Left colon (tissue), 2 donors: ENCODE results near the gene POMT2. TPM values are rescaled to one million over a fixed set of nuclear protein-coding genes. Genes with fewer than 3 reads are reported as not detected.
"Not testable (repeated sequence)": the region's sequence is repeated elsewhere in the genome, so short reads cannot be mapped to it uniquely, and the experiment has no call there.

Experiments
- ATAC-seq: fragments of 200-7000 bp; cut with Tn5 transposase; one replicate; pipeline ENCODE4 v1.9.1; 2020; ENCODE audit warnings: mild to moderate bottlenecking, moderate library complexity
- DNase-seq, 2 donors: peaks; one replicate each; pipeline ENCODE4 v3.0.0-alpha.2; 2020
- intact Hi-C, 2 donors: fragments of 100-400 bp; cut with DNase I in 1 of 2; cut with micrococcal nuclease in 1 of 2; formaldehyde crosslinking; loops; one replicate each; pipeline versions ENCODE4 v1.11.2 to v1.14.0; 2022; cut with DNase I, micrococcal nuclease
- total RNA-seq, 2 donors: library from RNA; stranded (reverse); fragmentation: NEBNext Ultra II Directional; extraction: Animal tissue kit (Norgen Biotek cat#: 25700); gene quantifications; one replicate each; pipeline ENCODE4 v1.2.1, GENCODE V29; 2021
- donor health status: DM: no; HTN: no; CAD: no.
- donor health status: DM: yes; HTN: yes; CAD: no.

Gene POMT2
- total RNA-seq, 2 donors from 2014 or later: 15.9 to 24.0 TPM

DNA sequence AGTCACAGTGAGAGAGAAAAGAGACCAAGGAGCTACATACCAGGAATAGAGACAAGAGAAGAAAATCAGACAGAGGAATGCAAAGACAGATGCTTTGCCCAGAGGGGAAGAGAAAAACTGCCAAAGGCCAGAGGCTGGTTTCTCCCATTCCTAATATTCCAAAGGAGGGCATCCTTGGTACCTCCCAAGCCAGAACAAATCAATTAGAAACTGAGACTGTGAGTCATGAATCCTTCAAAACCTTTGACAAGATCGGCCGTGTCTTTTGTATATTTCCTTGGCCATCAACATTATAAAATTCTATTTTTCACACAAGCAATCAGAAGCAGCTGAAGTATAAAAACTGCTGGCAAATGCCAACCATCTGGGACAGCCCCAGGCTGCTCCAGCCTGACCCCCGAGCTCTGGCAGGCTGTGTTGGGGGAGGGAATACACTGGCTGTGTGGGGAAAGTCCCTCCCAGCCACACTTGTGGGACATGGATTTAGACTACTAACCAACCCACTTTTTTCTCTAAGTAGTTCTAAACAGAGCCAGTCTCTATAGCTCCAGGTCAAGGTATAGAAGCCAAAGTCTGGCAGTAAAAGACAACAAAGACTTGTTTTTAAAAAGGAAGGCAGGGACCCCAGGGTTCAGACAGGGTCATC, 13.7 kb downstream of the POMT2 start:
- ATAC-seq: peak; percentile 6

DNA sequence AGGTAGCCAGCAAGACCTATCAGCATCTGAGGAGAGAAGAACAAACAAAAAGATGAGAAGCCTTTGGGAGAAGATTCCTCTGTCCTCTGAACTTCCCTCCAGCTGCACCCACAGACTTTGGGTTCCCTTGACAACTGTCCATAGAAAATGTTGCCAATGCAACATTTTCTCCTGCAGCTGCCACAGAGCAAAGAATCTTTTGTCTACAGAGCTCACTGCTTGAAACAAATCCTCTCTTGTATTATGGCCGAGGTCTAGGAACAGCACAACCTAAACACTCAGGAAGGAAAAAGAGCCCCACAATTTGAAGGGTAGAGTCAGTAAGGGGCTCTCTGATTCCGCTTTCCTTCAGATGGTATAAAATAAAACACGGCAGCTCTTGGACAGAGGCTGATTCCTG, 14.3 kb downstream of the POMT2 start:
- DNase-seq: no peak
- no peak for ATAC-seq
- intact Hi-C loops: no loop called here

More for the DNA sequence above, 13.7 kb downstream of the POMT2 start:
- no peak for DNase-seq
- intact Hi-C loops: no loop called here

DNA sequence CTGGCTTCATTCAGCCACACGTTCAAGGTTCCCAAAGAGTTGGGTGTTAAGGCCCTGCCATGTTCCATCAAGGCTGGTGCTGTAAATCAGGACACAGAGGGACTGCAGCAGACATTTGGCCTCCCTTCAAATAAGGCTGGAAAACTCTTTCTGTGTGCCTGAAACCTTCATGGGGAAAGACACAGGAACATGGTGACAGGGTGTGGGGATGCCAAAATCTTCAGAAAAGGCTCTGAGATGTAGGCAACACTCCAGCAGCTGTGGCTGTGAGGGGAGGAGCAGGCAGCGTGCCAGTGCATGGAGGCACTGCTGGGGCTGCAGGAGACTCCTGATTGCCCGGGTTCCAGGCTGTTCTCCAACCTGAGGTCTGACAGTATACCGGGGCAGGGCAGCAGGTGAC, 15.0 kb downstream of the POMT2 start:
- DNase-seq (no peak), ATAC-seq (no peak)
- intact Hi-C loops: no loop called here

DNA sequence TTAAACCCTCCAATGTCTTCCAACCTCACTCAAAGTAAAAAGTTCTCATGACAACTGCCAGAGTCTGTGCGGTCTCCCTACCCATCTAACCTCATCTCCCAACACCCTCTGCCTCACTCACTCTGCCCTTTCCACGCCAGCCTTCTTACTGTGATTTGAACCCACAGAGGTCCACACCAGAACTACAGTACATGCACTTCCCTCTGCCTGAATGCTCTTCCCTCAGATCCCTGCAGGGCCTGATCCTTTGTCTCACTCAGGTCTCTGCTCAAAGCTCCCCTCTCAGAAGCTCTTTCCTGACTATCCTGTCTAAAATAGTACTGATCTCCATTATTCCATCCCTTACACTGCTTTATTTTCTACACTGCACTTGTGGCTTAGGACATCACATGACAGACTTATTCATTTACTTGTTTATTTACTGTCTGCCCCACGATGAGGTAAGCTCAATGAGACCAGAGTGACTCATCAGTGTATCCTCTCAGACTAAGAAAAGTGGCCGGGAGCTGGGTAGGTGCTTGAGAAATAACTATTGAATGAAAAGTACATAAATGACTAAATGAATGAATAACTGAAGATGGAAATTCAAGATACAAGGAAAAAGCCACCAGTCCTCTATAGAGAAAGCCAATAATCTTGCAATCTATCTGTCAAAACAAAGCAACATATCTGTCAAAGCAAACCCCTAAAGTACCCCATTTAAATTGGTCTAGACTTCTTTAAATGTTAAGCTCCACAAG, 17.1 kb downstream of the POMT2 start:
- intact Hi-C loops: no loop called here
- DNase-seq: no peak
- ATAC-seq: peak; percentile 29

DNA sequence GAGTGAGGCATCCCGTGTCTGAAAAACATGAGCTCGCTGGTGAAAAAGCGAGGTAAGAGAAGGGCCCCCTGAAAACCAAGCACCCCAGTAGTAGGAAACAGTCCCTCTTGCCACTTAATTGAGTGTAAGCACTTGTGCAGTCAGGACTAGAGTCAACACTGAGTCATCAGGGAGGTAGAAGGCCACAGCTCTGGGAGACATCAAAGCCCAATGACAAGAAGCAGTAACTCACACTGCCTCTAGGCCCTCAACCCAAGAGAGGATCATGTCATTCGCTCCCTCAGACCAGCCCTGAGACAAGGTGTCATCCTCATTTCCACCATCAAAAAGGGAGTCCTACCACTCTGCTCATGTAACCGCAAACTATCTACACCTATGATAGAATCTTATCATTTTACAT, 17.8 kb downstream of the POMT2 start:
- no peak for DNase-seq
- ATAC-seq: peak; percentile 19

DNA sequence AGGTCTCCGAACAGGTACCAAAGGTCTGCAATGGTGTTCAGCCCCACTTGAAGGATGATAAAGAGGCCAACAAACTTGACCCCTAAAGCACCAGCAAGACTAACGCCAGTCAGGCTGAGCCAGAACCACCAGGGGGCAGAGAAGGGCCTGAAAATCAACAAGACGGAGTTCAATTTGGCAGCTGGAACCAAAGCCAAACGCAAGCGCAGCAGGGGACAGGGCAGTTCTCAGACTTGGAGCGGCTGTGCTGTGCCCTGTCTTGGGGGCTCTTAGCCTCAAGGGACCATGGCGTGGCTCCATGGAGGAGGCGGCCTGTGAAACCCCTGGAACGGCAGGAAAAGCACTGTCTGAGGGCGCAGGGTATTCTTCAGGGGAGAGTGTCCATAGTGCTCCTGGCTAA, 19.6 kb downstream of the POMT2 start:
- intact Hi-C loops: no loop called here
- peak; percentile 49 for ATAC-seq
- DNase-seq: peak; percentile 73 to 86

More for the DNA sequence above, 17.8 kb downstream of the POMT2 start:
- intact Hi-C loops: no loop called here

DNA sequence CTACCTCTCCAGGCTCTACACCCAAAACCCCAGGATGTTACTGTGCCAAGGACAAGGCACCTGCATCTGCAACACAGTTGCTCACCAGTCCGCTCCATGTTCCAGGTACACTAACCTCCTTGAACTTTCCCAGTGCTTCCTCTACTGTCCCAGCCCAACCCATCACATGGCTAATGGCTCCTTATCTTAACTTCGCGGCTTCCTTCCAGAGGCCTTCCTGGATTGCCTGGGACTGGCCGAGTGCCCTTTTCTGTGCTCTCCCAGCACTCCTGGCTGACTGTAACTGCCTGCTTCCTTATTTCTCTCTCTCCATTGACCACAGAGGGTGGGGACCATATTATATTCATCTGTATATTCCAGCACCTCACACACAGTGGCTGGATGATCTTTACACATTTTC, 20.9 kb downstream of the POMT2 start:
- peak; percentile 93 for ATAC-seq
- intact Hi-C loops: no loop called here
- DNase-seq: peak; percentile 62 to 83

DNA sequence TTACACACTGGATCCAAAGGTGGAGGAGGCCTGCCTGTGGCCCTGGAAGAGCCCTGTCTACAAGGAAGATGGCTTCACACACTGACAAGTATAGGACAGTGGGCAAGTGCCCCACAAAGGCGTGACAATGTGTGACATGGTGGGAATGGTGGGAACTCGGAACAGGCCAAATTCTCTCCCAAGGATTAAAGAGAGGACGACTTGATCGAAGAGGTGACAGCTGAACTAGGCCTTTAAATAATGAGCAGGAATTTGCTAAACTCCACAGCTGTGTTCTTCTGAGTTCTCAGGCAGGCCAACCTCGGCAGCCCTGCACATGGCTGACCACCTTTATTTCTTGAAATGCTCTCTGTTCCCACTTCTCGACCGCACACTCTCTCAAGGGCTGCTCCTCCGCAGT, 23.8 kb downstream of the POMT2 start:
- ATAC-seq (no peak), DNase-seq (no peak)
- intact Hi-C loops: no loop called here

DNA sequence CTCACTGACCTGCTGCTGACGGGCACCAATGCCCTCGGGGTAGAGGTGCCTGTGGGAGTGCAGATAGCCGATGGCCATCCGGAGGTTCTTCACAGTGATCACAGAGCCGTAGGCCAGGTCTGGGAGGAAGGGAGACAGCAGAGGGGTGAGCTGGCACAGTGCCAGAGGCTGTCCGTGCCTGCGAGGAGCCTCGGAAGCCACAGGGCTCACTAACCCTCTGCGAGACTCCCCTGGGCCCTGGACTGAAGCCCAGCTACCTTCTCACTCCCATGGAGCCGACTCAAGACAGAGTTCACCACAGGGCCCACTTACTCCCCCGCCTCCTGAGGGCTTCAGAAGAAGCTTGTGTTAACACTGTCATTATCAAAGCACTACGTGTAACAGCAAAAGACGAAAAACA, 24.5 kb downstream of the POMT2 start:
- intact Hi-C loops: no loop called here
- no peak for ATAC-seq
- no peak for DNase-seq

DNA sequence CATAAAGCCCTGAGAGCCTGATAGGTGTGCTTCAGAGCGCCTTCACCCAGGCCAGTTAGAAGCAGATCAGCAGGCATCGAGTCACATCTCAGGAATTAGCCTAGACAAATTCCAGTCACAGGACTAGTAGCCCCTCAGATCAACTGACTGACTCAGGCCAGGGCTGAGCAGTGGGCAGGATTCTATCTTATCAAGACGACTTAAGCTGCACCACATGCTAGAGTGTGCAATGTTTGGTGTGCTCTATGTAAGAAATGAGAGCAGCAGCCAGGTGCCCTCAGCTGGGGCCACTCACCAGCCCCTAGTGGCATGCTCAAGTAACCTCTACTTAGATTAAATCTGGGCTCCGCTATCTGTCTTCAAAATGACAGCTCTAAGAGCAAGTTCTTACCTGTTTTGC, 30.0 kb downstream of the POMT2 start:
- DNase-seq (no peak), ATAC-seq (no peak)
- intact Hi-C loops: no loop called here

DNA sequence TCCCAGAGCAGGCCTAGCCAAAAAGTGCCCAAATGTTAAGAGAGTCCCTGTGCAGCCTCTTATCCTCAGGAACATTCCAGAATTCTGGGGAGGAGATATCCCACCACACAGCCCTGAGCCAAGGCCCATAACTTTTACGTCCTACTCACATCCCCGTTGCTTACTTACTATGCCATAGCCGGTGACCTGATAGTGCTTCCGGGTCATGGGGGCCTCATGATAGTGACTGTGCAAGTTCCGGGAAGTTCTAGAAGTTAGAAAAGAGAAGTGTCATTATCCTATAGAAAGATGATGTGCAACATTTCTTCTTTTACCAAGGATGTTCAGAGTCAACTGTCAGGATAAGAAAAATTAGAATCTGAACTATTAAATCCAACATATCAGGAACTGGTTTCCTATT, 34.1 kb downstream of the POMT2 start:
- DNase-seq: no peak
- ATAC-seq: no peak
- intact Hi-C loops: no loop called here

DNA sequence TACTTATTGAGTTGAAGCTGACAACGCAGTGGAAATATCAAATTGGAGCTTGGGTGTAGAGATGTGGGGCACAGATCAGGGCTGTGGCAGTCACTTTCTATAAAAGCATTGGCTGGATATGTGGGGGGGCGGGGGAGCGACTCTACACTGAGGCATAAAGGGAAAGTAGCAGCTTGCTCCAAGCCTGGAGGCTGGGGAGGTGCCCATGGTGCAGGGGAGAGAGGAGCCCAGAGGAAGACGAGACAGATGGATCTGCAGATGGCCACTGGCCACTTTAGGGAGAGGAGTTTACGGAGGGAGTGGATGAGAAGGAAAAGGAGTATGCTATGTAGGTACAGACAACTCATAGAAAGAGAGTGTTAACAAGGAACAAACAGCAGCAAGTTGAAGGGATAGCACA, 36.2 kb downstream of the POMT2 start:
- intact Hi-C loops: no loop called here
- no peak for ATAC-seq

DNA sequence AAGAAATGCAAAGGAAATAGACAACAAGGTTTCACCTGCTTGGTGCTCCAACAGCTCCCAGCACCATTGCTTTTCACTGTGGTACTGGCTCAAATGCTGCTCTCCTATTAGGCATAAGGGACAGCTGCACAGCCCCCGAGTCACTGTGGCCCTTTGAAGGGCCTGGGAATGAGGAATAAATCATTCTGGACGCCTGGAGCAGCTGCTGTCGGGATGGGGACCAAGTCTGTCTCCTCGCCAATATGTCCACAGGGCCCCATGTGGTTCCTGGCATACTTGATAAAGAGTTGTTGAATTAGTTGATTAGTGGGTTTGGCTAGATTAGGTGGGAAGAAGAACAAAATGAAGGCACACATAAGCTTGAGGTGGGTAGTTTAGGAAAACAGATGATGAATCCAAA, 36.6 kb downstream of the POMT2 start:
- no peak for DNase-seq
- intact Hi-C loops: no loop called here
- no peak for ATAC-seq

More for the DNA sequence above, 36.2 kb downstream of the POMT2 start:
- DNase-seq: no peak

DNA sequence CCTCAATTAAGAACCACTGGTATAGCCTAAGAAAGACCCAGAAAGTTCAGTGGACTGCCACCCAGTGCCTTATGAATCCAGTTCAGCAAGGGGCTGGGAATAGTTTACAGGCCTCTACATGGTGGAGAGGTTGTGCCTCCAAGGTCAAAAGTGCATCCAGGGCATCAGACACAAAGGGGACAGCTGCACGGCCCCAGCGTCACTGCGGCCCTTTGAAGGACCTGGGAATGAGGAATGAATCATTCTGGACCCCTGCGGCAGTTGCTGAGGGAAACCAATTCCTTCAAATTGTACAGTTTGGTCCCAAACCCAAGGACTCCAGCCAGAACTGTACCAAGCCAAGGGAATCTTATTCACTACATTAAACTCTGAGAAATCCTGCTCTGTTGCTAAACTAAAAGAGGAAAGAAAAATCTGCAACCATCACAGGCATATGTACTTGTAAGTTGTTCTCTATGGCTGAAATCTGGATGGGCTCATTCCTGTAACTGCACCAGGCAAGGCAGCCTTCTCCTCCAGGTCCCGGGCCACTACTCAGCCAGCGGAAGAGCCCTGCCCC, 38.8 kb downstream of the POMT2 start:
- ATAC-seq: no peak

DNA sequence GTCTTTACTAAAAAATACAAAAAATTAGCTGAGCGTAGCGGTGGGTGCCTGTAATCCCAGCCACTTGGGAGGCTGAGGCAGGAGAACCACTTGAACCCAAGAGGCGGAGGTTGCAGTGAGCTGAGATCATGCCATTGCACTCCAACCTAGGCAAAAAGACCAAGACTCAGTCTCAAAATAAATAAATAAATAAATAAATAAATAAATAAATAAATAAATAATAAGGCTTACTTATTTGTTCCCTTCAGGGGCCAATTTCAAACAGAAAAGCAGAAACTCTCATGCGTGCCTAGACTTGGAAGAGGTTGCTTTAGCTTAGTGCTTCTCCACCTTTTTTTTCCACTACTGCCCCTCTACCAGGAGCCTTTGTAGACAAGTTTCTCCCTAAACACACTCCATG, 39.8 kb downstream of the POMT2 start:
- intact Hi-C loops, DNase-seq, ATAC-seq: not testable (repeated sequence)

More for the DNA sequence above, 38.8 kb downstream of the POMT2 start:
- intact Hi-C loops: no loop called here
- no peak for DNase-seq

DNA sequence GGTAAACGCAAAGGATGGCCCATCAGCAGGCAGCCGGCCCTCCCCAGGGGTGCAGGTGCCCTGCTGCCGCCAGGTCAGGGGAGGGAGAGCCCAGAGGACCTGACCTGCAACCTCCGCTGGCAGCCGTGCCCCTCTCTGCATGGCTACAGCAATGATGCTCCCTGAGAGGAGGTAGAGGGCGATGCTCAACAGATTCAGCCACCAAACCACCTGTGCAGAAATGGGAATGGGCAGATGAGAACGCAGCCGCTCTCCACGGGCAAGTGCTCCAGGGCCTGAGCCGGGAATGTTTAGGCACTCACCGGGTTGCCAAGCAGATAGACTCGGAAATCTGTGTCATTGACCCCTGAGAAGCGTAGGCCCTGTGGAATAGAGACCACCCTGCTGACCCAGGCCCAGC, 41.0 kb downstream of the POMT2 start:
- DNase-seq: no peak
- intact Hi-C loops: no loop called here
- ATAC-seq: no peak

DNA sequence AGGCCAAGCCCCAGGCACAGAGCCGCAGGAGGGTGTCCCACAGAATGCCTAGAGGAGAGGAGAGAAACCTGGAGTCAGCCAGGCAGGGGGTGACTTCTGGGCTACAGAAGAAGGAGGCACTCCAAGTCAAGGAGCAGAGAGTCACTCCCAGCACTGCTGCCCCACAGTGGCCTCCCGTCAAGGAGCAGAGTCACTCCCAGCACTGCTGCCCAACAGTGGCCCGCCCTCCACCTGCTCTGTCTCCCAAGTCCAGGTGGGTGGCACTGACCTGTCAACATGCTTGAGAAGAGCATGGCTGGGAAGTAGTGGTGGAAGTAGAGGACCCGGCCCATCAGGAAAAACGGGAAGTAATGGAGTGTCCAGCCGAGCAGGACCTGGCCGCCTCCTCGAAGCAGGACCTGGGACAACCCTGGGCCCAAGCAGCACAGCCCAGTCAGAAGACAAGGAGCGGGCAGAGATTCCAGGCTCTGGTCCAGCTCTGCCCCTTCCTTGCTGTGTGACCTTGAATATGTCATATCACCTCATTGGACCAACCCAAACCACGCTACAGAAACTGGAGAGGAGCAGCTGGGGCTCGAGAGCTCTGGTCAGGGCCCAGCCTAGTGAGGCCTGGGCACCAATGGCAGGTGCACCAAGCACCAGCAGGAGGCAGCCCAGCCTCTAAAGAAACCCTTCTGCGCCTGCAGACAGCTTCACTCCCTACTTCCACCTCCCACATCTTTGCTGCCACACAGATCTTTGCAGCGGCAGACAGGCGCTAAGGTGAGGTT, 42.0 kb downstream of the POMT2 start:
- DNase-seq (no peak), ATAC-seq (peak; percentile 45)
- intact Hi-C loops: no loop called here

DNA sequence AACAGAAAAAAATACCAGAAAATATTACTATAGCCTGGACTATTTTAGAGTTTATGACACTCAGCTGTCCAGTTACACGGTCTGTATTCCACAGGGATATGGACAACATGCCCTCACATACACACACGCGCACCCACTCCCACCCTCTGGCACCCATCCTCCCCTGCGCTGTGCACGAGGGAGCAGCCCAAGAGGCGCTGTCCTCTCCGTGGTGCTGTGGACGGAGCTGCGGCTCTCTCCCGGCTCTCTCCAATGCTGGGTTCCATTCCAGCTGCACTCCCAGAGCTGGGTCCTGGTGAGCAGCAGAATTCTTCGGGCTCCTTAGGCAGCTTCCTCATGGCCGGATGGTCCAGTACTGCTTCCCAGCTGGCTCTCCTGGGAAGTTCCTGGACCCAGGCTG, 43.7 kb downstream of the POMT2 start:
- intact Hi-C loops: no loop called here
- DNase-seq: no peak
- ATAC-seq: no peak

DNA sequence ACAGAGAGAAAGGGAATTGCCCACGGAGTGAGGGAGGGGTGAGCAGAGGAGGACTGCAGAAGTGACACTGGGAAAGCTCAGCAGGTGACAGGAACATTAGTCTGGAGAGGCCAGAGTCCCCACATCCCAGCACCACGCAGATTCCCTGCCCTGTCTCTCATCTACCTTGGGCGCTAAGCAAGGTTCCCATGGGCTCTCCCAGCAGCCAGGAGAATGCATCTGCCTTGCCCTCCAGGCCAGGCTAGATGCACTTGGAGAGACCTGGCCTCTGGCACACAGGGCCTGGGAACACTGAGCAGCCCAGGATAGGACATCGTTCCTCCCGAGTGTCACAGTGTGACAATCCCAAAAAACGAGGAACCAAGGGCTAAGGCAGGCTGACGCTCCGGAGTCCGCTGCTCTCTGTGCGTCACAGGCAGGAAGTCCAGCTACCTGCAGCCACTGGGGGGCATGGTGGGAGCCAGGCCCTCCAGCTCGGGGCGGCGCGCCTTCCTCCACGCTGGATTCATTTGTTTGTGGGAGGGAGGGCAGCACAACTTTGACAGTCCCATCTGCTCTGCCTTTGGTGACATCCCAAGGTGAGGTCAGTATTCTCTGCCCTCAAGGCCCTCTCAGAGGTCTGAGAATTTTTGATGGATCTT, 44.3 kb downstream of the POMT2 start:
- DNase-seq (no peak), ATAC-seq (no peak)
- intact Hi-C loops: no loop called here
